ENCODE results near the gene SYPL2. TPM values are rescaled to one million over a fixed set of nuclear protein-coding genes. Genes with fewer than 3 reads are reported as not detected.

SYPL2 gene
- total RNA-seq, 5 donors from 2014 or later (not counting 1 experiment from before 2014, with no cell fraction given): 0.09 to 0.13 (median 0.11) TPM; not detected in 1

DNA sequence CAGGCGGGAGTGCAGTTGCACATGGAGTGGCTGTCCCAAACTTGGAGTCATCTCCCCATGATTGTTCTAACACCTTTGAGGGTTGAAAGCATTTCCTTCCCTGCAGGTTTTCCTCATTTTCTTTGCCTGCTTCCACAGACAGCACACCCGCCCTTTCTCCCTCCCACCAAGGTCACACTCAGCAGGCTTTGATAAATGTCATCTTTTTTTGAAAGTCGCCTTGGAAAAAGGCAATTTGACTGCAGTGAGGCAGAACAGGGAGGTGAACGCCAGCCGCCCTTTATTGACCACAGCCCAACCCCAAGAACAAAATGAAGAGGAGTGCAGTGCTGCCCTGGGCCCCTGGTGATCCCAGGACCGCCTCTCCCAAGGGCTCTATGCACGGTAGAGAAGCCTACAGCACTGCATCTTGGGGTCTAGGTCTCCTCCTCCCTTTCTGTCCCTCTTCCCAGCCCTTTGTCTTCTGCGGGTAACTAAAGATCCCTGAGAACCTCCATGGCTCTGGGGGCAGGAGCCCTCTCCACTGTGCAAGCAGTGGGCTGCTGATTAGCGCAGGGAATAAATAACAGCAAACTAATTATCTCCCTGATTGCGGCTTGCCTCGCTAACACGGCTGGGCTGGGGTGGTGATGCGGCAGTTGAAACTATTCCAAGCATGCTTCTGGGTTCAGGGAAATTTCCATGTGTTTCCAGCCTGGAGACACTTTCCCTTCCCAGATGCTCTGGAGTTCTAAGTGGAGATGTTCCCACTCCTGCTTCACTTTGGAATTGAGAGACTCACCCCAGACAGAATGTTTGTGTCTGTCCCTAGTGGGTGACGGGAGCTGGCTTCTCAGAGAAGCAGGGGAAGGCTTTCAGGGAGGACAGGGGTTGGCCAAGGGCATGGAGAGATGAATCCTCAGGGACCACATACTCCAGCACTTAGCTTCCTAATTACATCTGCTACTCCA lies 54.9 kb downstream of the SYPL2 start:
- no peaks in the 10 kb centered on the region for H3K36me3 Mint-ChIP-seq
- H3K36me3 ChIP-seq (ENCODE audit: control insufficient read depth in 2 of 2, extremely low read depth in 1 of 2, insufficient read depth in 1 of 2, low read length in 1 of 2): no peaks in the 10 kb centered on the region
- 89% methylated on average over 10 of the region's 14 CpGs for WGBS (ENCODE audit: insufficient coverage)
- H3K9me3 Mint-ChIP-seq: no peaks in the 10 kb centered on the region
- H3K4me3 Mint-ChIP-seq: no peak overlapping the region
- H3K27me3 Mint-ChIP-seq: peaks cover 0 to 7% of the 10 kb centered on the region in 2 donors
- ATAC-seq (replicated peaks in 1 of 4) (no peak), DNase-seq (no peak)
- H3K27me3 ChIP-seq (replicated peaks in 1 of 2; ENCODE audit: control insufficient read depth in 2 of 2, extremely low read depth in 1 of 2, insufficient read depth in 2 of 2, low read length in 1 of 2): peaks cover 0 to 10% of the 10 kb centered on the region in 2 experiments
- H3K27ac ChIP-seq (ENCODE audit: low read length): no peak overlapping the region
- H3K9me3 ChIP-seq: no peaks in the 10 kb centered on the region
- peaks cover 0 to 9% (median 0%) of the 10 kb centered on the region in 3 donors for H3K4me1 Mint-ChIP-seq
- no peak overlapping the region for H3K27ac Mint-ChIP-seq
- CTCF ChIA-PET: interaction anchor here in 1 of 2 donors (3.1 kb wide), 1 partner anchor 11 kb away, joined by 10 read pairs; no protein-coding TSS in a partner anchor
- no peaks in the 10 kb centered on the region for H3K4me1 ChIP-seq (ENCODE audit: control insufficient read depth in 1 of 2, extremely low read depth in 1 of 2, insufficient read depth in 2 of 2, low read length in 2 of 2)
- no peak overlapping the region for H3K4me3 ChIP-seq (ENCODE audit: control insufficient read depth in 1 of 2, extremely low read depth in 1 of 2, low read length in 1 of 2)
- POLR2A ChIA-PET: no interaction called here

DNA sequence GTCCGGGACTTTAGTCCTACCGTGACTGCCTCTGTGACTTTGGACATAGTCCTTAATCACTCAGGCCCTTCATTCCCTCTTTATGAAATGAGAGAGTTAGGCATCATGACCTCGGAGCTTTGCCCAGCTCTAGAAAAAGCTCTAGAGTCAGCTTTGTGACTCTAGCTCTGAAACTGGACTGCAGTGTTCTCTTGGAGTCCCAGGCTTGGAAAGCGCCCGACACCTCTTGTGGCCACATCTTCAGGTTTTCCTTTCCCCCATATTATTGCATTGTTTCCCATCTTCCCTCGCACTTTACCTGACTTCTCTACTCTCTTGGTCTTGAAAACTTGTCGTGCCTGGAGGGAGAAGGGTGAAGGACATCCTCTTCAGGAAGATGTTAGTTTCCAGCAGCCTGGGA lies 55.7 kb downstream of the SYPL2 start:
- no peaks in the 10 kb centered on the region for H3K9me3 ChIP-seq
- Mint-ChIP-seq H3K4me3 (no peak overlapping the region), H3K27ac (no peak overlapping the region), H3K36me3 (no peaks in the 10 kb centered on the region), H3K9me3 (no peaks in the 10 kb centered on the region), H3K27me3 (peaks cover 0 to 7% of the 10 kb centered on the region in 2 donors), H3K4me1 (peaks cover 0 to 10% (median 0%) of the 10 kb centered on the region in 3 donors)
- no peak overlapping the region for H3K27ac ChIP-seq (ENCODE audit: low read length)
- peaks cover 0 to 10% of the 10 kb centered on the region in 2 experiments for H3K27me3 ChIP-seq (replicated peaks in 1 of 2; ENCODE audit: control insufficient read depth in 2 of 2, extremely low read depth in 1 of 2, insufficient read depth in 2 of 2, low read length in 1 of 2)
- WGBS (ENCODE audit: insufficient coverage): 92% methylated on average over 2 of the region's 7 CpGs
- ATAC-seq (replicated peaks in 1 of 4): no peak
- CTCF ChIA-PET: no interaction called here
- no peak overlapping the region for H3K4me3 ChIP-seq (ENCODE audit: control insufficient read depth in 1 of 2, extremely low read depth in 1 of 2, low read length in 1 of 2)
- H3K4me1 ChIP-seq (ENCODE audit: control insufficient read depth in 1 of 2, extremely low read depth in 1 of 2, insufficient read depth in 2 of 2, low read length in 2 of 2): no peaks in the 10 kb centered on the region
- DNase-seq: no peak
- H3K36me3 ChIP-seq (ENCODE audit: control insufficient read depth in 2 of 2, extremely low read depth in 1 of 2, insufficient read depth in 1 of 2, low read length in 1 of 2): no peaks in the 10 kb centered on the region
- POLR2A ChIA-PET: no interaction called here

DNA sequence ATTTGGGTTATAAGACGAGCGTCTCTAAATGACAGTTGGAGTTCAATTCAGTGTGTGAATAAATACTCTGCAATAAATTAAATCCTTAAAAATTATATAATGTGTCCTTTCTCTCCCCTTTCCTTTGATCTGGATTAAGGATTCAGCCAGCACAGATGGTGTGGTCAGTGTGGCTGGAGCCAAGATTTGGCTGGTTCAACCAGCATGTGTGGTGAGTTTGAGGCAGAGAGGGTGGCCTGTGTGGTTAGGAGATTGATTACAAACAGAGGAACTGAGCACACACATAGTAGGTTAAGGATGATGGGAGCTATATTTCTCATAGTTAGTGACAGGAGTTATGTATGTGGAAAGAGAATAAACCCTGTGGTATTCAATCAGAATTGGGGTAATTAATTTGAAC lies 57.4 kb downstream of the SYPL2 start:
- peaks cover 0 to 10% of the 10 kb centered on the region in 2 experiments for H3K27me3 ChIP-seq (replicated peaks in 1 of 2; ENCODE audit: control insufficient read depth in 2 of 2, extremely low read depth in 1 of 2, insufficient read depth in 2 of 2, low read length in 1 of 2)
- Mint-ChIP-seq H3K27ac (no peak overlapping the region), H3K4me1 (peaks cover 0 to 6% (median 0%) of the 10 kb centered on the region in 3 donors), H3K27me3 (peaks cover 0 to 7% of the 10 kb centered on the region in 2 donors), H3K4me3 (no peak overlapping the region), H3K9me3 (no peaks in the 10 kb centered on the region), H3K36me3 (no peaks in the 10 kb centered on the region)
- H3K36me3 ChIP-seq (ENCODE audit: control insufficient read depth in 2 of 2, extremely low read depth in 1 of 2, insufficient read depth in 1 of 2, low read length in 1 of 2): no peaks in the 10 kb centered on the region
- no CpG with 5 or more reads among the region's 2 CpGs for WGBS (ENCODE audit: insufficient coverage)
- no peak overlapping the region for H3K27ac ChIP-seq (ENCODE audit: low read length)
- no peaks in the 10 kb centered on the region for H3K9me3 ChIP-seq
- ChIA-PET POLR2A (interaction anchor here (0.6 to 0.9 kb wide), 2 partner anchors 21 to 24 kb away, joined by 3 to 4 read pairs; partner anchors contain the start of gene GNAI3 (in 1 of the 2)), CTCF (interaction anchor here in 1 of 2 donors (1.0 to 1.7 kb wide), 2 partner anchors 9 to 33 kb away, joined by 3 to 7 read pairs; no protein-coding TSS in a partner anchor)
- ATAC-seq (replicated peaks in 1 of 4): no peak
- H3K4me1 ChIP-seq (ENCODE audit: control insufficient read depth in 1 of 2, extremely low read depth in 1 of 2, insufficient read depth in 2 of 2, low read length in 2 of 2): no peaks in the 10 kb centered on the region
- H3K4me3 ChIP-seq (ENCODE audit: control insufficient read depth in 1 of 2, extremely low read depth in 1 of 2, low read length in 1 of 2): no peak overlapping the region
- no peak for DNase-seq

DNA sequence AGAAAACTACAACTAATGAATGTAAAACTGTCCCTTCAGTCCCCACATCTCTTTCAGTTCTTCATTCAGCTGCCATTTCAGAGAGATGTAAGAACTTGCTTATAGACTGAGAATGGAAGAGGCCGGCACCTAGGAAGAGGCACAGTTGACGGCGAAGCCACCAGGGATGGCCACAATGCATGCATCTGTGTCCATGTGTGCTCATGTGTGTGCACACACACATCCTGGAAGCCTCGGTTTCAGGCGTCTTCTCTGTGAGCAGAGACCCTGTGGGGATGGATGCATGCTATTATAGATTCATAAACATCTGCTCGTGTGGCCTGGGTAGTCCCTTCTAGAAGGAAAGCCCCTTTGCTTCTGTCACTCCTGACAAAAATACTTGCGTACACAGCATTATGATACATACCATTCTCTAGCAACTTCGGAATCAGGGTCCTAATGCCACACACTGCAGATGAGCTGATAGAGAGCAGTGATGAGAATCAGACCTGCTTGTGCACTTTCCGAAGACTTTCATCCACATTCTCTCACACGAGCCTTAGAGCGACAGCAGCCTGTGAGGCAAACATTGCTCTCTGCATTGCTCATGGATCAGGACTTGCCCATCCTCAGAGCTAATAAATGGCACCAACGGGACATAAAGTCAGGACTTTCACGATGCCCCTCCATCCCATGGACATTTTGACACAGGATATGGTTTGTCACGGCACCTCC lies 60.9 kb downstream of the SYPL2 start:
- Mint-ChIP-seq H3K9me3 (no peaks in the 10 kb centered on the region), H3K27me3 (peaks cover 0 to 5% of the 10 kb centered on the region in 2 donors), H3K4me1 (peaks cover 24 to 30% (median 25%) of the 10 kb centered on the region in 3 donors), H3K4me3 (no peak overlapping the region), H3K36me3 (no peaks in the 10 kb centered on the region), H3K27ac (no peak overlapping the region)
- no peak for ATAC-seq (replicated peaks in 1 of 4)
- ChIA-PET CTCF (interaction anchor here in 1 of 2 donors (7.8 kb wide), 1 partner anchor 29 kb away, joined by 375 read pairs; the partner anchor contains the start of gene CYB561D1), POLR2A (interaction anchor here in 1 of 2 donors (0.6 kb wide), 1 partner anchor 749 kb away, joined by 8 read pairs; no protein-coding TSS in a partner anchor)
- 86% methylated on average over 8 of the region's 14 CpGs for WGBS (ENCODE audit: insufficient coverage)
- Histone ChIP-seq H3K9me3 (no peaks in the 10 kb centered on the region), H3K36me3 (ENCODE audit: control insufficient read depth in 2 of 2, extremely low read depth in 1 of 2, insufficient read depth in 1 of 2, low read length in 1 of 2) (no peaks in the 10 kb centered on the region), H3K4me1 (ENCODE audit: control insufficient read depth in 1 of 2, extremely low read depth in 1 of 2, insufficient read depth in 2 of 2, low read length in 2 of 2) (peaks cover 10 to 23% of the 10 kb centered on the region in 2 experiments), H3K27me3 (replicated peaks in 1 of 2; ENCODE audit: control insufficient read depth in 2 of 2, extremely low read depth in 1 of 2, insufficient read depth in 2 of 2, low read length in 1 of 2) (peaks cover 0 to 3% of the 10 kb centered on the region in 2 experiments), H3K27ac (ENCODE audit: low read length) (no peak overlapping the region), H3K4me3 (ENCODE audit: control insufficient read depth in 1 of 2, extremely low read depth in 1 of 2, low read length in 1 of 2) (no peak overlapping the region)
- no peak for DNase-seq

DNA sequence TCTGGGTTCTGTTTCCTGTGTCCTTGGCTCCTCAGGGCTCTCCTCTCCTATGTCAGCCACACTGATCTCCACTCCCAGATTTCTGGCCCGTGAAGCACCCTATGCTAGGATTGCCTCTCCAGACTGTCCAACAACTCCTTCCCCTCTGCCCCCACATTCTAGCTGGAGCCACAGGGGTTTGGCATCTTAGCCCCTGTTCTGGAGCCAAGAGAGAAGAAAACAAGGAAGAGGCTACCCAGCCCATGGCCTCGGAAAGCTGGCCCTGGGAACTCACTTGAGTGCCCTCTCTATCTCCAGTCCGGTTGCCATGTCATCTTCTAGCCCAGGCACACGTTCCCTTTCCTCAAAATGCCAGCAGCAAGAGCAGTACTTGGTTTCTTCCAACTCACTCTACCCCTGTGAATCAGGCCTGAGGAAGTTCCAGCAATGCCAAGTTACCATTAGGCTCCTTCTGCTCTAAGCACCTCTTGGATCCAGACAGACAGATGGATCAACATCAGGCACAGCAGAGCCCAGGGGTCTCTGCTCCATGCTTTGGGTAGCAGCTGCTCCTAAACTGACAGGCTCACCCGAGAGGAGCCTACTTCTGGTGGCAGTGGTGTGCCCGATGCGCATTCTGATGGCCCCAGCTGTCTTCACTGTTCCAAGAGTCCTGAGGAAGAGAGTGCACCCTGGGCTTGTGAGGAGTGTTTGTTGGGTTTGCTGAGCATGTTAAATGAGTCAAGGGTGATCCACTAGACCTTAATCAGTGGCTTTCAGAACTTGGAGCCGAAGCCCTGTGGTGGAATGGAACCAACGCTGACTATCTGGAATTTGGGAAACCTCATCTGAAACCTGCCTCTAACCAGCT lies 61.7 kb downstream of the SYPL2 start:
- Mint-ChIP-seq H3K27ac (no peak overlapping the region), H3K27me3 (no peaks in the 10 kb centered on the region), H3K9me3 (no peaks in the 10 kb centered on the region), H3K36me3 (no peaks in the 10 kb centered on the region), H3K4me3 (no peak overlapping the region), H3K4me1 (peaks cover 30 to 38% (median 31%) of the 10 kb centered on the region in 3 donors)
- ATAC-seq (replicated peaks in 1 of 4): no peak
- ChIA-PET POLR2A (interaction anchor here in 1 of 2 donors (0.5 to 0.6 kb wide), 3 partner anchors 40 to 748 kb away, joined by 3 to 8 read pairs (median 3); no protein-coding TSS in a partner anchor), CTCF (interaction anchor here (7.8 to 9.4 kb wide), 2 partner anchors 30 to 33 kb away, joined by 294 to 375 read pairs; partner anchors contain the start of gene CYB561D1 (in 2 of the 2))
- Histone ChIP-seq H3K27ac (ENCODE audit: low read length) (no peak overlapping the region), H3K4me3 (ENCODE audit: control insufficient read depth in 1 of 2, extremely low read depth in 1 of 2, low read length in 1 of 2) (no peak overlapping the region), H3K4me1 (ENCODE audit: control insufficient read depth in 1 of 2, extremely low read depth in 1 of 2, insufficient read depth in 2 of 2, low read length in 2 of 2) (peaks cover 10 to 31% of the 10 kb centered on the region in 2 experiments), H3K27me3 (replicated peaks in 1 of 2; ENCODE audit: control insufficient read depth in 2 of 2, extremely low read depth in 1 of 2, insufficient read depth in 2 of 2, low read length in 1 of 2) (peaks cover 0 to 3% of the 10 kb centered on the region in 2 experiments), H3K36me3 (ENCODE audit: control insufficient read depth in 2 of 2, extremely low read depth in 1 of 2, insufficient read depth in 1 of 2, low read length in 1 of 2) (no peaks in the 10 kb centered on the region), H3K9me3 (no peaks in the 10 kb centered on the region)
- DNase-seq: no peak
- WGBS (ENCODE audit: insufficient coverage): 86% methylated on average over 9 of the region's 9 CpGs

Measured in T-cell (primary cell).